Stimulated activated CD8-positive, alpha-beta memory T cell treated with anti-CD3 and anti-CD28 coated beads, Interleukin-12 subunit alpha, Interleukin-12 subunit beta, amount 100 ng/mL, for 24 hours (primary cell): ENCODE results near the gene ZNF23.

ENCODE experiments used
- DNase-seq: peaks from one replicate; pipeline ENCODE4 v3.0.0-alpha.2; 2020; ENCODE audit errors: extremely low read depth

The ZNF23 gene

GRCh38 chr16:71426880-71427615 lies 35.0 kb downstream of the ZNF23 start:
- no peak for DNase-seq

GRCh38 chr16:71426069-71426879 lies 35.8 kb downstream of the ZNF23 start:
- no peak for DNase-seq

GRCh38 chr16:71425746-71426068 lies 36.3 kb downstream of the ZNF23 start:
- DNase-seq, result no peak

GRCh38 chr16:71424626-71425025 lies 37.4 kb downstream of the ZNF23 start:
- DNase-seq, result no peak

GRCh38 chr16:71423865-71424264 lies 38.2 kb downstream of the ZNF23 start:
- no peak for DNase-seq

GRCh38 chr16:71423016-71423415 lies 39.0 kb downstream of the ZNF23 start:
- DNase-seq, result no peak

- DNase-seq, result no peak
These were observed 40.1 kb downstream of the ZNF23 start for GRCh38 chr16:71421911-71422310.

- DNase-seq, result no peak
These were observed 48.0 kb downstream of the ZNF23 start for GRCh38 chr16:71414038-71414437.

GRCh38 chr16:71413341-71413740 lies 48.7 kb downstream of the ZNF23 start:
- DNase-seq, result no peak

GRCh38 chr16:71412270-71413160 lies 49.5 kb downstream of the ZNF23 start:
- DNase-seq, result no peak

GRCh38 chr16:71410146-71410545 lies 51.9 kb downstream of the ZNF23 start:
- no peak for DNase-seq

- no peak for DNase-seq
These were observed 52.9 kb downstream of the ZNF23 start for GRCh38 chr16:71409011-71409775.

GRCh38 chr16:71408536-71408935 lies 53.5 kb downstream of the ZNF23 start:
- no peak for DNase-seq

- DNase-seq, result no peak
These were observed 54.3 kb downstream of the ZNF23 start for GRCh38 chr16:71407731-71408130.

- DNase-seq, result no peak
These were observed 55.3 kb downstream of the ZNF23 start for GRCh38 chr16:71406724-71407123.

GRCh38 chr16:71406316-71406715 lies 55.7 kb downstream of the ZNF23 start:
- no peak for DNase-seq

GRCh38 chr16:71404364-71404763 lies 57.7 kb downstream of the ZNF23 start:
- no peak for DNase-seq

- DNase-seq, result no peak
These were observed 59.4 kb downstream of the ZNF23 start for GRCh38 chr16:71402674-71403073.

- DNase-seq, result no peak
These were observed 60.0 kb downstream of the ZNF23 start for GRCh38 chr16:71402007-71402406.

- DNase-seq, result no peak
These were observed 62.1 kb downstream of the ZNF23 start for GRCh38 chr16:71399801-71400563.
